Panc1 (cell line): ENCODE measurements around the gene TRRAP. TPM values are rescaled to one million over a fixed set of nuclear protein-coding genes. Genes with fewer than 3 reads are reported as not detected.

Experiments
- ATAC-seq: fragments of 200-7000 bp; cut with Tn5 transposase; 2 replicates; pipeline ENCODE4 v1.9.1; 2020; ENCODE audit warnings: mild to moderate bottlenecking, moderate library complexity
- BruUV-seq: library from RNA; stranded (reverse); fragments of 400-500 nt; replicated peaks from 2 replicates; lab custom pipeline; 2021; lab: Mats Ljungman, UMichigan
- CTCF ChIA-PET: fragments of 300-600 bp; sonication (Branson Sonifier 250); formaldehyde crosslinking; loops from one replicate; lab custom pipeline; 2022; ENCODE audit warnings: antibody characterized with exemption; lab: Charles Lee
- POLR2A ChIA-PET: fragments of 300-600 bp; sonication (Branson Sonifier 250); formaldehyde crosslinking; loops from one replicate; lab custom pipeline; 2022; ENCODE audit warnings: antibody characterized with exemption; lab: Charles Lee
- DNase-seq: peaks from one replicate; pipeline ENCODE4 v3.0.0-alpha.2; 2010; ENCODE audit warnings: low read depth, low spot score
- H3K27ac ChIP-seq: 2 replicates; pipeline ENCODE4 v1.5.1; 2011; ENCODE audit warnings: mild to moderate bottlenecking, low read length, inconsistent platforms
- H3K27me3 ChIP-seq: fragments of 200-500 bp; sonication (Bioruptor generic); 2 replicates; pipeline ENCODE4 v1.6.0; 2014; ENCODE audit warnings: low read length, inconsistent platforms; ENCODE audit not compliant: control insufficient read depth, insufficient read depth
- H3K36me3 ChIP-seq: fragments of 200-500 bp; sonication (Bioruptor generic); 2 replicates; pipeline ENCODE4 v1.5.1; 2014; ENCODE audit warnings: inconsistent platforms, mild to moderate bottlenecking, low read length, moderate library complexity; ENCODE audit not compliant: control insufficient read depth, insufficient read depth
- H3K4me1 ChIP-seq: 2 replicates; pipeline ENCODE4 v1.5.1; 2011; ENCODE audit warnings: inconsistent platforms, mild to moderate bottlenecking, low read length, moderate library complexity; ENCODE audit not compliant: control insufficient read depth, insufficient read depth
- H3K4me3 ChIP-seq, 2 experiments: 2 replicates each; pipeline ENCODE4 v1.5.1; 2011 to 2012; ENCODE audit warnings: low read depth in 2 of 2, low read length in 2 of 2, mild to moderate bottlenecking in 2 of 2, inconsistent platforms in 1 of 2, moderate library complexity in 1 of 2
- H3K9me3 ChIP-seq: fragments of 200-500 bp; sonication (Bioruptor generic); 2 replicates; pipeline ENCODE4 v1.5.1; 2014; ENCODE audit warnings: low read depth, mild to moderate bottlenecking, inconsistent platforms, low read length, moderate library complexity; ENCODE audit not compliant: control insufficient read depth, insufficient read depth
- SIN3A ChIP-seq: IDR thresholded peaks from 2 replicates; pipeline ENCODE4 v1.6.1; 2012; ENCODE audit warnings: low read depth, mild to moderate bottlenecking, low read length, moderate library complexity, borderline replicate concordance; ENCODE audit not compliant: insufficient read depth
- TCF7L2 ChIP-seq: IDR thresholded peaks from 2 replicates; pipeline ENCODE4 v1.6.1; 2011; ENCODE audit warnings: mild to moderate bottlenecking, low read depth, low read length, inconsistent platforms
- in situ Hi-C: cut with HindIII; loops from 2 replicates; pipeline ENCODE4 v1.10.0; 2016; ENCODE audit warnings: low sequenced_read_pairs, low pct_unique_long_range_greater_than_20kb
- intact Hi-C: fragments of 100-400 bp; cut with micrococcal nuclease; formaldehyde crosslinking; loops from one replicate; pipeline ENCODE4 v1.10.0; 2022; ENCODE audit not compliant: unreplicated experiment
- total RNA-seq: library from RNA; stranded (reverse); gene quantifications from one replicate; pipeline ENCODE4 v1.2.1, GENCODE V29; 2021; ENCODE audit not compliant: unreplicated experiment
- TF ChIP-seq, protein P1 (sequence below): fragments of 450-650 bp; IDR thresholded peaks from 2 replicates; pipeline ENCODE4 v1.5.1; 2017; ENCODE audit warnings: mild to moderate bottlenecking
- TF ChIP-seq, protein P2 (sequence below), 2 experiments: IDR thresholded peaks; 2 replicates each; pipeline ENCODE4 v1.6.1; 2011 to 2012; ENCODE audit warnings: low read depth in 2 of 2, control low read depth in 1 of 2, low read length in 1 of 2, mild to moderate bottlenecking in 1 of 2, moderate library complexity in 1 of 2; ENCODE audit not compliant: insufficient read depth in 1 of 2

Gene TRRAP
- total RNA-seq, 1 experiment from 2014 or later: 44.9 TPM

DNA sequence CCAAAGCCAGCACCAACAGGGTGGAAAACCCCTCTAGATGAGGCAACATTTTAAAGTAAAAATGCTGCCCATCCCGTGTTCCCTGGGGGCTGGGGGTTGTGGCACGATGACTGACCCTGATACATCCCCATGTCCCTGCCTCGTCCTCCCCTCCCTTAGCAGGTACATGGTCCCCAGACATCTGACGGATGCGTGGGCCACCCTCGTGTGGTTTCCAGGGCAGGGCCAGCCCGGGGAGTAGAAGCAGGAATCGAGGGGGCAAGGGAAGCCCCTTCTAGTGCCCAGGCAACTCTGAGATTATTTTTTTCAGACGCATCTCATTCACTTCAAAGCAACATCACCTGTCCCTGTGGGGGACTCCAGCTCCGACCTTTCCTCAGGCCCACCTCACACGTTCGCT, 12.0 kb upstream of the TRRAP start:
- H3K9me3 ChIP-seq: no peaks in the 10 kb centered on the region
- in situ Hi-C loops: no loop called here
- peaks cover 7% of the 10 kb centered on the region for H3K27me3 ChIP-seq
- H3K4me3 ChIP-seq: no peak overlapping the region
- intact Hi-C loops: no loop called here
- no peaks in the 10 kb centered on the region for H3K36me3 ChIP-seq
- POLR2A ChIA-PET: no interaction called here
- no peak for ATAC-seq
- no peak overlapping the region for H3K27ac ChIP-seq
- TF ChIP-seq, protein P1, sequence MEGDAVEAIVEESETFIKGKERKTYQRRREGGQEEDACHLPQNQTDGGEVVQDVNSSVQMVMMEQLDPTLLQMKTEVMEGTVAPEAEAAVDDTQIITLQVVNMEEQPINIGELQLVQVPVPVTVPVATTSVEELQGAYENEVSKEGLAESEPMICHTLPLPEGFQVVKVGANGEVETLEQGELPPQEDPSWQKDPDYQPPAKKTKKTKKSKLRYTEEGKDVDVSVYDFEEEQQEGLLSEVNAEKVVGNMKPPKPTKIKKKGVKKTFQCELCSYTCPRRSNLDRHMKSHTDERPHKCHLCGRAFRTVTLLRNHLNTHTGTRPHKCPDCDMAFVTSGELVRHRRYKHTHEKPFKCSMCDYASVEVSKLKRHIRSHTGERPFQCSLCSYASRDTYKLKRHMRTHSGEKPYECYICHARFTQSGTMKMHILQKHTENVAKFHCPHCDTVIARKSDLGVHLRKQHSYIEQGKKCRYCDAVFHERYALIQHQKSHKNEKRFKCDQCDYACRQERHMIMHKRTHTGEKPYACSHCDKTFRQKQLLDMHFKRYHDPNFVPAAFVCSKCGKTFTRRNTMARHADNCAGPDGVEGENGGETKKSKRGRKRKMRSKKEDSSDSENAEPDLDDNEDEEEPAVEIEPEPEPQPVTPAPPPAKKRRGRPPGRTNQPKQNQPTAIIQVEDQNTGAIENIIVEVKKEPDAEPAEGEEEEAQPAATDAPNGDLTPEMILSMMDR: no peak
- TF ChIP-seq, protein P2, sequence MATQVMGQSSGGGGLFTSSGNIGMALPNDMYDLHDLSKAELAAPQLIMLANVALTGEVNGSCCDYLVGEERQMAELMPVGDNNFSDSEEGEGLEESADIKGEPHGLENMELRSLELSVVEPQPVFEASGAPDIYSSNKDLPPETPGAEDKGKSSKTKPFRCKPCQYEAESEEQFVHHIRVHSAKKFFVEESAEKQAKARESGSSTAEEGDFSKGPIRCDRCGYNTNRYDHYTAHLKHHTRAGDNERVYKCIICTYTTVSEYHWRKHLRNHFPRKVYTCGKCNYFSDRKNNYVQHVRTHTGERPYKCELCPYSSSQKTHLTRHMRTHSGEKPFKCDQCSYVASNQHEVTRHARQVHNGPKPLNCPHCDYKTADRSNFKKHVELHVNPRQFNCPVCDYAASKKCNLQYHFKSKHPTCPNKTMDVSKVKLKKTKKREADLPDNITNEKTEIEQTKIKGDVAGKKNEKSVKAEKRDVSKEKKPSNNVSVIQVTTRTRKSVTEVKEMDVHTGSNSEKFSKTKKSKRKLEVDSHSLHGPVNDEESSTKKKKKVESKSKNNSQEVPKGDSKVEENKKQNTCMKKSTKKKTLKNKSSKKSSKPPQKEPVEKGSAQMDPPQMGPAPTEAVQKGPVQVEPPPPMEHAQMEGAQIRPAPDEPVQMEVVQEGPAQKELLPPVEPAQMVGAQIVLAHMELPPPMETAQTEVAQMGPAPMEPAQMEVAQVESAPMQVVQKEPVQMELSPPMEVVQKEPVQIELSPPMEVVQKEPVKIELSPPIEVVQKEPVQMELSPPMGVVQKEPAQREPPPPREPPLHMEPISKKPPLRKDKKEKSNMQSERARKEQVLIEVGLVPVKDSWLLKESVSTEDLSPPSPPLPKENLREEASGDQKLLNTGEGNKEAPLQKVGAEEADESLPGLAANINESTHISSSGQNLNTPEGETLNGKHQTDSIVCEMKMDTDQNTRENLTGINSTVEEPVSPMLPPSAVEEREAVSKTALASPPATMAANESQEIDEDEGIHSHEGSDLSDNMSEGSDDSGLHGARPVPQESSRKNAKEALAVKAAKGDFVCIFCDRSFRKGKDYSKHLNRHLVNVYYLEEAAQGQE (IDR thresholded peaks at IDR 0.05; ENCODE audit: insufficient read depth in 1 of 2, low read depth in 2 of 2, low read length in 1 of 2): no peak
- CTCF ChIA-PET: no interaction called here
- no TSS peak for BruUV-seq
- H3K4me1 ChIP-seq: no peaks in the 10 kb centered on the region
- no peak for DNase-seq

DNA sequence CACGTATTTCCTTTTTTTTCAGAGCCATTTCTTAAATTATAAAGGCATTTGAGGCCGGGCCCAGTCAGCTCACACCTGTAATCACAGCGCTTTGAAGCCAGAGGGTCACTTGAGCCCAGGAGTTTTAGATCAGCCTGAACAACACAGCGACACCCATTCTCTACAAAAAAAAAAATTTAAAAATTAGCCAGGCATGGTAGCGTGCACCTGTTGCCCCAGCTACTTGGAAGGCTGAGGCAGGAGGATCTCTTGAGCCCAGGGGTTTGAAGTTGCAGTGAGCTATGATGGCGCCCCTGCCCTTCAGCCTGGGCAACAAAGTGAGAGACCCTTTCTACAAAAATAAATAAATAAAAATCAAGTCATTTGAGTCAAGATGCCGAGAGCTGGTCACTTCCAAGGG, 11.6 kb upstream of the TRRAP start:
- no peak overlapping the region for H3K27ac ChIP-seq
- no TSS peak for BruUV-seq
- ATAC-seq (no peak), DNase-seq (no peak)
- in situ Hi-C loops (no loop called here), intact Hi-C loops (no loop called here)
- H3K27me3 ChIP-seq: peaks cover 7% of the 10 kb centered on the region
- H3K36me3 ChIP-seq: no peaks in the 10 kb centered on the region
- no peaks in the 10 kb centered on the region for H3K4me1 ChIP-seq
- ChIA-PET POLR2A (no interaction called here), CTCF (interaction anchor here (0.6 kb wide), 1 partner anchor 12 kb away, joined by 4 read pairs; the partner anchor contains the start of gene TRRAP)
- TF ChIP-seq, protein P1: no peak
- no peak for TF ChIP-seq TCF7L2
- no peak for TF ChIP-seq SIN3A
- TF ChIP-seq, protein P2 (IDR thresholded peaks at IDR 0.05; ENCODE audit: insufficient read depth in 1 of 2, low read depth in 2 of 2, low read length in 1 of 2): no peak
- H3K9me3 ChIP-seq: no peaks in the 10 kb centered on the region
- H3K4me3 ChIP-seq: no peak overlapping the region
